Small intestine (tissue), 7 donors: Measurements from ENCODE around the gene BLZF1. TPM values are rescaled to one million over a fixed set of nuclear protein-coding genes. Genes with fewer than 3 reads are reported as not detected.
A peak's percentile ranks its signal among the peaks of the same experiment; 100 is the strongest.
"Not testable (repeated sequence)": the region's sequence is repeated elsewhere in the genome, so short reads cannot be mapped to it uniquely, and the experiment has no call there.

Experiments
- DNase-seq, 2 donors: peaks; one replicate each; pipeline versions ENCODE4 v3.0.0 to v3.0.0-alpha.2; 2013
- FAIRE-seq: peaks from 2 replicates; lab custom pipeline; 2012; peaks lifted over from hg19 to GRCh38; lab: Jason Lieb, UNC
- H3K27ac ChIP-seq, 3 donors: one replicate each; pipeline ENCODE4 v1.5.1; 2013; ENCODE audit warnings: low read length in 2 of 3, mild to moderate bottlenecking in 2 of 3, control low read depth in 1 of 3, inconsistent platforms in 1 of 3, low read depth in 1 of 3, moderate library complexity in 1 of 3
- H3K27me3 ChIP-seq, 3 donors: one replicate each; pipeline ENCODE4 v1.6.1; 2013; ENCODE audit warnings: low read length in 3 of 3, inconsistent platforms in 1 of 3; ENCODE audit not compliant: control insufficient read depth in 3 of 3, insufficient read depth in 3 of 3
- H3K36me3 ChIP-seq, 3 donors: one replicate each; pipeline ENCODE4 v1.6.1; 2013; ENCODE audit warnings: low read length in 3 of 3, inconsistent platforms in 1 of 3, low read depth in 1 of 3, mild to moderate bottlenecking in 1 of 3, moderate library complexity in 1 of 3; ENCODE audit not compliant: control insufficient read depth in 3 of 3, insufficient read depth in 2 of 3
- H3K4me1 ChIP-seq, 3 donors: one replicate each; pipeline ENCODE4 v1.6.1; 2013; ENCODE audit warnings: low read length in 2 of 3, inconsistent platforms in 1 of 3, low read depth in 1 of 3, mild to moderate bottlenecking in 1 of 3, moderate library complexity in 1 of 3; ENCODE audit not compliant: control insufficient read depth in 3 of 3, insufficient read depth in 2 of 3
- H3K4me3 ChIP-seq, 3 donors: one replicate each; pipeline ENCODE4 v1.5.1; 2013; ENCODE audit warnings: low read length in 3 of 3, control low read depth in 1 of 3, inconsistent platforms in 1 of 3, low read depth in 1 of 3, mild to moderate bottlenecking in 1 of 3, moderate library complexity in 1 of 3
- H3K9me3 ChIP-seq, 2 donors: one replicate each; pipeline ENCODE4 v1.6.1; 2013; ENCODE audit warnings: low read depth in 1 of 2, low read length in 1 of 2; ENCODE audit not compliant: control insufficient read depth in 2 of 2, insufficient read depth in 1 of 2
- WGBS, 3 donors: extraction: QIAGEN DNeasy Blood & Tissue Kit; methylation state at CpG; one replicate each; pipeline ENCODE4 v1.1.7; 2013; 5-methylcytosine and 5-hydroxymethylcytosine counted together
- polyA plus RNA-seq, 4 donors: library from polyadenylated mRNA; stranded (reverse) in 3 of 4; unstranded in 1 of 4; fragments of 200-250 nt in 3 of 4; fragments of 120-200 nt in 1 of 4; gene quantifications; one replicate each; pipeline versions ENCODE4 v1.2.1 to v1.2.3, GENCODE V29; 2013
- donor health status: healthy with polysubstance abuse.
- donor health status: control.
- donor health status: control.
- donor health status: Bipolar disorder and iron deficiency.
- donor health status: healthy.

BLZF1 gene
- polyA plus RNA-seq, 4 donors, result 9.2 to 21.3 (median 11.9) TPM

- peaks cover 0 to 13% (median 0%) of the 10 kb centered on the region in 3 donors for H3K4me1 ChIP-seq
- FAIRE-seq, result not testable (repeated sequence)
Measured at GRCh38 chr1:169342096-169342495, 25.9 kb upstream of the BLZF1 start.

DNA sequence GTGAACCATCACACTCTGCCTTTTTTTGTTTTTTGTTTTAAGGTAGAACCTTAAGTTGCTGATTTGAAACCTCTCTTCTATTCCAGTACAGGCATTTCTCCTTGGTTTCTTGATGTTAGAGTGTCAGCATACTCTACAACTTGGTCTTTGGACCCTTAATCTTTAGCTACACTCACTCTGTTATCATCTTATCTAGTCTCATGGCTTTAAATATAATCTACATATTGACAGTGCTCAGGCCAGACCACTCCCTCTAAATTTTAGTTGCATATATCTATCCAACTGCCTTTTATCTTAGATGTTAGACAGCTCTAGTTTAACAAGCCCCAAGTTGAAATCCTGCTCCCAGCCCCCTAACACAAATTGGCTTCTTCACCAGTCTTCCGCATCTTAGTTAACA, 22.5 kb upstream of the BLZF1 start:
- Histone ChIP-seq H3K27ac (no peak overlapping the region), H3K36me3 (peaks cover 0 to 3% (median 0%) of the 10 kb centered on the region in 3 donors), H3K27me3 (no peaks in the 10 kb centered on the region), H3K9me3 (peaks cover 0 to 8% of the 10 kb centered on the region in 2 donors), H3K4me1 (peaks cover 0 to 13% (median 0%) of the 10 kb centered on the region in 3 donors), H3K4me3 (no peak overlapping the region)
- 91 to 96% (median 96%) methylated on average over 1 of the region's 1 CpG for WGBS, 3 donors
- DNase-seq (peak; percentile 46 to 47), FAIRE-seq (no peak)

More at GRCh38 chr1:169342096-169342495, 25.9 kb upstream of the BLZF1 start:
- H3K36me3 ChIP-seq, DNase-seq, H3K27me3 ChIP-seq, H3K27ac ChIP-seq, H3K4me3 ChIP-seq: not testable (repeated sequence)
- WGBS, 3 donors, result 92 to 94% (median 92%) methylated on average over 3 of the region's 3 CpGs
- H3K9me3 ChIP-seq, result peaks cover 0 to 11% of the 10 kb centered on the region in 2 donors

- DNase-seq, result no peak
- no peak overlapping the region for H3K4me3 ChIP-seq
- H3K4me1 ChIP-seq, result peaks cover 0 to 13% (median 0%) of the 10 kb centered on the region in 3 donors
- no peaks in the 10 kb centered on the region for H3K36me3 ChIP-seq
- peaks cover 0 to 4% of the 10 kb centered on the region in 2 donors for H3K9me3 ChIP-seq
- H3K27ac ChIP-seq, result no peak overlapping the region
- no peaks in the 10 kb centered on the region for H3K27me3 ChIP-seq
- no peak for FAIRE-seq
- 89 to 95% (median 93%) methylated on average over 3 of the region's 3 CpGs for WGBS, 3 donors
Measured at GRCh38 chr1:169346036-169346589, 21.9 kb upstream of the BLZF1 start.

DNA sequence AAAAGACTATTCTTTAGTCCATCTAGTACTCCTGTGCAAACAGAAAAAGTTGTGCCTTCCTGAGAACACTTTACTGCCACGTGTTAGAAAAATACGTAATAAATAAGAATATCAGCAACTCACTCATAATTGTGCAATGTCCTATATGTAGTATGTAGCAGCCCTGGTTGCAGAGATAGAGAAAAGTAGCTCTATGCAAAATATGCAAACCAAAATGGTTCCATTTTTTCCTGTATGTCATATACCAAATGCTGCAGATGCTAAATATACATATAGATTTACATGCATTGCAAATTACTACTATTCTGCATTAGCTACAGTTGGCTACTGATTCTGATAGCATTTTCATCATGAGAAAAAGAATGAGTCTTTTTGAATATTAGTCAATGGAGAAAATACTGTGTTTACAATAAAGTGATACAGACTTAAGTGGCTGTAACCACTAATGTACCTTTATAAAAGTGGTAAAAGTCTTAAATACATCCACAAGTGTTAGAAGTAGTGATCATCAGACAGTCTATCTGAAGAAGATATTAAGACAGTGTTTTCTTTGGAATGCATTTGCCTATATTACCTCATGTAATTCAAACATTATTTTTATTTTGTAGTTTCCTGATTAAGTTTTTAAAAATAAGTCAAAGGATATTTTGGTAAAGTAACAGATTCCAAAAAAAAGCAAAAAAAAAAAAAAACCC, 20.2 kb upstream of the BLZF1 start:
- WGBS, 3 donors, result 69 to 78% (median 75%) methylated on average over 2 of the region's 2 CpGs
- FAIRE-seq, result no peak

DNA sequence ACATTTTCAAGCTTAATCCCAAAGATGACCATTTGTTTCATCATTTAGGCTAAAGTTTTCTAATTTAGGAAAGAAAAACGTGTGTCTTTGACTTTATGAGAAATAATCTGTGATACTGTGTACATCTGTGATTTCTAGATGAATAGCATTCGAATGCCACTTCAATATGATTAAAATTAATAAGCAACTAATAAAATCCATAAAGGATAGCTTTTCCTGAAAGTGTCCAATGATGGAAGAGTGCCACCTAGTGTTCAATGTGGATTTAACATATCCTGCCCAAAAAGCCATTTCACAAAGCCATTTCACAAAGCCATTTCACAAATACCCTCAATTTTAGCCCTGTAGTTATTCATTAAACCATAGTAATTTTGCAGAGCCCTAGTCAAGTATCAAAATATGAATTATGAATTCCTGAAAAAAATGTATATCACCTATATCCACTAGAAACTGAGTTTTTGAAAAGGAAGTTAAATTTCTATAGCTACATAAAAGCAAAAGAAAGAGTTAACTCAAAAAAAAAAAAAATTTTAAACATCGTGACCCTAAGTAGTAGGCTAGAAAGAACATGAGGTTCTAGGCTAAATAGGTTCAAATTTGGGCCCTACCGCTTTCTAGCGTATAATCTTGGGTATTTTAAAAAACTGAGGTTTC, 19.5 kb upstream of the BLZF1 start:
- DNase-seq, result peak; percentile 72 to 74
- no peak overlapping the region for H3K4me3 ChIP-seq
- no peaks in the 10 kb centered on the region for H3K36me3 ChIP-seq
- H3K4me1 ChIP-seq, result peaks cover 0 to 10% (median 0%) of the 10 kb centered on the region in 3 donors
- WGBS, 3 donors, result 41 to 49% (median 44%) methylated on average over 5 of the region's 5 CpGs
- peak; percentile 57 for FAIRE-seq
- H3K9me3 ChIP-seq, result no peaks in the 10 kb centered on the region
- no peak overlapping the region for H3K27ac ChIP-seq
- no peaks in the 10 kb centered on the region for H3K27me3 ChIP-seq

More for the DNA sequence above, 20.2 kb upstream of the BLZF1 start:
- Histone ChIP-seq H3K27ac (no peak overlapping the region), H3K36me3 (no peaks in the 10 kb centered on the region), H3K4me3 (no peak overlapping the region), H3K9me3 (no peaks in the 10 kb centered on the region), H3K4me1 (peaks cover 0 to 10% (median 0%) of the 10 kb centered on the region in 3 donors), H3K27me3 (no peaks in the 10 kb centered on the region)
- DNase-seq, result no peak

DNA sequence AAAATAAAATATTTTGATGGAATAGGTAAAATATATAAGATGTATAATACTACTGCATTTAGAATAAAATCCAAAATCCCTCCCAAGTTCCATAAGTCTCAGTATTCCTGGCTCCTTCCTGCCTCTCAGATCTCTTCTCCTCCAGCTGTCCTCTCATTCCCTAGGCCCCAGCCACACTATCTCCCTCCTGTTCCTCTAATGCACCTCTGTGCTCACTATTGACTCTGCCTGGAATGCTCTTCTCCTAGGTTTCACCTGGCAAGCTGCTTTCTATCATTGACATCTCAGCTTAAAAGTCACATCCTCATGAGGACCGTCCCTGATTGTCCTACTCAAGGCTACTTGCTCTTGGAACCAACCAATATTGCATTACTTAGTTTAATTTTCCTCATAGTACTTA, 7.6 kb upstream of the BLZF1 start:
- FAIRE-seq, result no peak

DNA sequence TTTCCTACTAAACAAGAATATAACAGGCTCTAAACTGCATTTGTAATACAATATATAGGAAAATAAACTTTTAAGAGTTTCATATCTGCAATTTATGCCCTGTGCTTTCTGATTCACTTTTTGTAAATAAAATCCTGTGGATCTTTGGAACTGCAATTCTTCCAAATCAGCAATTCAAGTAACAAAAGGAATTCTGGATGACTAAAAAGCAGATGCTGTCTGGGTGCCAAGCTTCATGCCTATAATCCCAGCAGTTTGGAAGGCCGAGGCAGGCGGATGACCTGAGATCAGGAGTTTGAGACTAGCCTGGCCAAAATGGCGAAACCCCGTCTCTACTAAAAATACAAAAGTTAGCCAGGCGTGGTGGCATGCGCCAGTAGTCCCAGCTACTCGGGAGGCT, 6.7 kb upstream of the BLZF1 start:
- H3K9me3 ChIP-seq, result peaks cover 0 to 4% of the 10 kb centered on the region in 2 donors
- FAIRE-seq, result no peak

More for the DNA sequence above, 7.6 kb upstream of the BLZF1 start:
- peaks cover 0 to 2% (median 0%) of the 10 kb centered on the region in 3 donors for H3K36me3 ChIP-seq
- 91 to 93% (median 92%) methylated on average over 1 of the region's 1 CpG for WGBS, 3 donors
- no peak overlapping the region for H3K4me3 ChIP-seq
- no peak for DNase-seq
- no peaks in the 10 kb centered on the region for H3K27me3 ChIP-seq
- H3K9me3 ChIP-seq, result peaks cover 0 to 4% of the 10 kb centered on the region in 2 donors
- no peaks in the 10 kb centered on the region for H3K4me1 ChIP-seq
- H3K27ac ChIP-seq, result no peak overlapping the region

GRCh38 chr1:169363046-169363730, 4.8 kb upstream of the BLZF1 start:
- Histone ChIP-seq H3K36me3 (peaks cover 0 to 2% (median 0%) of the 10 kb centered on the region in 3 donors), H3K4me3 (no peak overlapping the region), H3K27ac (no peak overlapping the region), H3K4me1 (peaks cover 0 to 8% (median 0%) of the 10 kb centered on the region in 3 donors), H3K27me3 (no peaks in the 10 kb centered on the region), H3K9me3 (peaks cover 0 to 4% of the 10 kb centered on the region in 2 donors)
- FAIRE-seq, result no peak
- DNase-seq, result peak in 1 of 2 donors; percentile 23
- WGBS, 3 donors, result 70 to 88% (median 79%) methylated on average over 5 of the region's 5 CpGs

More for the DNA sequence above, 6.7 kb upstream of the BLZF1 start:
- H3K36me3 ChIP-seq, result peaks cover 0 to 2% (median 0%) of the 10 kb centered on the region in 3 donors
- DNase-seq, result no peak
- no peak overlapping the region for H3K27ac ChIP-seq
- peaks cover 0 to under 1% (median 0%) of the 10 kb centered on the region in 3 donors for H3K4me1 ChIP-seq
- H3K27me3 ChIP-seq, result no peaks in the 10 kb centered on the region
- 93 to 96% (median 95%) methylated on average over 7 of the region's 7 CpGs for WGBS, 3 donors
- H3K4me3 ChIP-seq, result no peak overlapping the region
